A673 (cell line): Measurements from ENCODE around the gene ENDOG. TPM values are rescaled to one million over a fixed set of nuclear protein-coding genes. Genes with fewer than 3 reads are reported as not detected.

Source experiments
- Bru-seq: library from RNA; stranded (reverse); fragments of 400-500 nt; gene quantifications from one replicate; lab custom pipeline; 2021; lab: Mats Ljungman, UMichigan
- BruChase-seq, 2 experiments: library from RNA; stranded (reverse); fragments of 400-500 nt; gene quantifications; one replicate each; lab custom pipeline; 2021; lab: Mats Ljungman, UMichigan
- BruUV-seq: library from RNA; stranded (reverse); fragments of 400-500 nt; replicated peaks from 2 replicates; lab custom pipeline; 2021; lab: Mats Ljungman, UMichigan
- CTCF ChIA-PET: fragments of 300-600 bp; sonication (Branson Sonifier 250); formaldehyde crosslinking; loops from one replicate; lab custom pipeline; 2022; ENCODE audit warnings: antibody characterized with exemption; lab: Charles Lee
- POLR2A ChIA-PET: fragments of 300-600 bp; sonication (Branson Sonifier 250); formaldehyde crosslinking; loops from one replicate; lab custom pipeline; 2022; ENCODE audit warnings: antibody characterized with exemption; ENCODE audit not compliant: low non-redundant PET; lab: Charles Lee
- DNase-seq: peaks from one replicate; pipeline ENCODE4 v3.0.0-alpha.2; 2015; ENCODE audit warnings: low spot score
- H3K27ac ChIP-seq: fragments of 200-600 bp; sonication (generic); 2 replicates; pipeline ENCODE4 v1.5.1; 2016; ENCODE audit warnings: mixed run types, low read depth, mild to moderate bottlenecking, mixed read lengths, antibody characterized with exemption, low read length; ENCODE audit not compliant: poor library complexity, severe bottlenecking
- H3K27me3 ChIP-seq: fragments of 200-600 bp; sonication (generic); replicated peaks from 2 replicates; pipeline ENCODE4 v1.6.1; 2017; ENCODE audit warnings: mixed run types, low read depth, mild to moderate bottlenecking, mixed read lengths, antibody characterized with exemption, low read length; ENCODE audit not compliant: insufficient read depth, poor library complexity
- H3K36me3 ChIP-seq: fragments of 200-600 bp; sonication (generic); 2 replicates; pipeline ENCODE4 v1.6.1; 2016; ENCODE audit warnings: mixed run types, mild to moderate bottlenecking, mixed read lengths, antibody characterized with exemption, low read length; ENCODE audit not compliant: insufficient read depth, poor library complexity, severe bottlenecking
- H3K4me1 ChIP-seq: fragments of 200-600 bp; sonication (generic); 2 replicates; pipeline ENCODE4 v1.6.1; 2017; ENCODE audit warnings: mixed run types, mild to moderate bottlenecking, mixed read lengths, antibody characterized with exemption, low read length; ENCODE audit not compliant: insufficient read depth, poor library complexity, severe bottlenecking
- H3K4me3 ChIP-seq: fragments of 200-600 bp; sonication (generic); 2 replicates; pipeline ENCODE4 v1.5.1; 2016; ENCODE audit warnings: low read depth, mixed run types, mild to moderate bottlenecking, mixed read lengths, low read length; ENCODE audit not compliant: poor library complexity, severe bottlenecking
- H3K9me3 ChIP-seq: fragments of 200-600 bp; sonication (generic); 2 replicates; pipeline ENCODE4 v1.6.1; 2016; ENCODE audit warnings: mixed run types, low read depth, mild to moderate bottlenecking, mixed read lengths, antibody characterized with exemption, low read length; ENCODE audit not compliant: poor library complexity, severe bottlenecking
- CTCF ChIP-seq: fragments of 300-800, 200-600 bp; sonication (generic); conservative IDR thresholded peaks from 2 replicates; pipeline ENCODE4 v1.5.1; 2017; ENCODE audit warnings: low read depth, mild to moderate bottlenecking, antibody characterized with exemption, low read length, moderate library complexity, mixed read lengths
- EZH2 ChIP-seq: fragments of 200-600 bp; sonication (generic); IDR thresholded peaks from 2 replicates; pipeline ENCODE4 v1.6.1; 2017; ENCODE audit warnings: borderline replicate concordance, low read depth, mild to moderate bottlenecking, mixed read lengths, antibody characterized with exemption, low read length; ENCODE audit not compliant: poor library complexity, severe bottlenecking
- intact Hi-C: fragments of 100-400 bp; cut with micrococcal nuclease; formaldehyde crosslinking; loops from one replicate; pipeline ENCODE4 v1.10.0; 2022; ENCODE audit not compliant: unreplicated experiment
- long read RNA-seq: library from polyadenylated mRNA; stranded (forward); transcript quantifications from one replicate; pipeline ENCODE4 v2.0.0, GENCODE V29; 2022
- total RNA-seq: library from RNA; stranded (reverse); gene quantifications from 2 replicates; pipeline ENCODE4 v1.2.3, GENCODE V29; 2021

The ENDOG gene
- 45.8 and 46.7 TPM in 2 replicates for total RNA-seq
- percentile 55 among the genes with signal in this experiment for Bru-seq, nascent RNA
- BruChase-seq, experiment 1, labeled RNA remaining after a 2-hour chase: percentile 55 among the genes with signal in this experiment
- BruChase-seq, experiment 2, labeled RNA remaining after a 6-hour chase: percentile 61 among the genes with signal in this experiment
- long read RNA-seq, transcript ENDOG-201 (3 exons, 1,172 nt): major isoform, 90 of 98 reads
- long read RNA-seq, partial matches to known transcripts: 4 of 98 reads
- long read RNA-seq, other reads (novel, unspliced or antisense): 4 of 98 reads

DNA sequence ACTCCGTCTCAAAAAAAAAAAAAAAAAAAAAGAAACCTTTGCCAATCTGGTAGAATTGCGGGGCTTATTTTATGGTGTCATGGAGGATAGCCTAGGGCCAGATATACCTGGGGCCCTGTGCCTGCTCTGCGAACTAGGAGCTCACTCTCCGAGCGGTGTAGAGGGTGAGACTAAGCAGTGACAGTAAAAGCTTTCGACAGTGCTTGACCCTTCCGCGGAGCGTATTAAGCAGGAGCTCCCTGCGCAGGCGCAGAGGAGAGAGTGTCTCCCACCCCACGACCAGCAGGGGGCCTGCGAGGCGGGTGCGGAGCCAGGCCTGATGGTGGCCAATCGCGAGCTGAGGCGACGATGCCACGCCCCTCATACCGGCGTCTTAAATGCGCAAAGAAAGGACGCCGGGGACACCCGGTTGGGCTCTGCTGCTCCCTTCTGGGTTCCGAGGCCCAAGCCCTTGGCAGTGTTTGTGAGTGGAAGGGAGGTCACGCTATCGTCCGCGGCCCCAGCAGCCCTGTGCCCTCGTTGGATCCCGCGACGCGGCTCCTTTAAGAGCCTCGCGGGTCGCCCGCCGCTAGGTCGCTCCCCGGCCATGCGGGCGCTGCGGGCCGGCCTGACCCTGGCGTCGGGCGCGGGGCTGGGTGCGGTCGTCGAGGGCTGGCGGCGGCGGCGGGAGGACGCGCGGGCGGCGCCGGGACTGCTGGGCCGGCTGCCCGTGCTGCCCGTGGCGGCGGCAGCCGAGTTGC lies at the start of gene ENDOG:
ENDOG (plus strand) TSS at position 402 of the 740 bp plus-strand sequence; CDS start at position 587, 185 bp downstream.
- DNase-seq: peak; percentile 99
- TF ChIP-seq EZH2: no peak
- peak; percentile 70 for TF ChIP-seq CTCF
- H3K36me3 ChIP-seq: peaks cover 22% of the 10 kb centered on the region
- BruUV-seq: no TSS peak
- H3K27ac ChIP-seq: peak within 1 kb of the TSS; percentile 87
- peak within 1 kb of the TSS; percentile 73 for H3K4me3 ChIP-seq
- peaks cover 7% of the 10 kb centered on the region for H3K4me1 ChIP-seq
- H3K9me3 ChIP-seq: no peaks in the 10 kb centered on the region
- ChIA-PET CTCF (interaction anchor here (0.5 to 1.1 kb wide), 9 partner anchors 12 to 1281 kb away, joined by 3 to 10 read pairs (median 4); partner anchors contain the start of genes SPOUT1 and ZDHHC12), POLR2A (interaction anchor here (0.6 kb wide), 1 partner anchor 59 kb away, joined by 5 read pairs; no protein-coding TSS in a partner anchor)
- H3K27me3 ChIP-seq: no peaks in the 10 kb centered on the region
- intact Hi-C loops: no loop called here

- Histone ChIP-seq H3K27me3 (no peaks in the 10 kb centered on the region), H3K36me3 (no peaks in the 10 kb centered on the region), H3K27ac (no peak overlapping the region), H3K9me3 (no peaks in the 10 kb centered on the region), H3K4me3 (no peak overlapping the region), H3K4me1 (peaks cover 11% of the 10 kb centered on the region)
- TF ChIP-seq CTCF: no peak
- intact Hi-C loops: no loop called here
- BruUV-seq: no TSS peak
- ChIA-PET CTCF (no interaction called here), POLR2A (no interaction called here)
- DNase-seq: no peak
Observed at GRCh38 chr9:128768606-128769005, 49.7 kb upstream of the ENDOG start.

- Histone ChIP-seq H3K27me3 (no peaks in the 10 kb centered on the region), H3K4me1 (peaks cover 11% of the 10 kb centered on the region), H3K27ac (no peak overlapping the region), H3K36me3 (no peaks in the 10 kb centered on the region), H3K4me3 (peak overlapping the region; percentile 94), H3K9me3 (no peaks in the 10 kb centered on the region)
- CTCF ChIA-PET: interaction anchor here (1.2 kb wide), 1 partner anchor 68 kb away, joined by 3 read pairs; the partner anchor contains the start of gene PKN3
- TF ChIP-seq EZH2 (no peak), CTCF (no peak)
- POLR2A ChIA-PET: no interaction called here
- TSS peak; percentile 43 for BruUV-seq
- no peak for DNase-seq
- intact Hi-C loops: no loop called here
Observed at GRCh38 chr9:128770286-128771030, 47.8 kb upstream of the ENDOG start.
